ENCODE data around the gene TACR2. TPM values are rescaled to one million over a fixed set of nuclear protein-coding genes. Genes with fewer than 3 reads are reported as not detected.

TACR2 gene
- total RNA-seq, 5 donors from 2014 or later (not counting 1 experiment from before 2014, with no cell fraction given) = not detected

DNA sequence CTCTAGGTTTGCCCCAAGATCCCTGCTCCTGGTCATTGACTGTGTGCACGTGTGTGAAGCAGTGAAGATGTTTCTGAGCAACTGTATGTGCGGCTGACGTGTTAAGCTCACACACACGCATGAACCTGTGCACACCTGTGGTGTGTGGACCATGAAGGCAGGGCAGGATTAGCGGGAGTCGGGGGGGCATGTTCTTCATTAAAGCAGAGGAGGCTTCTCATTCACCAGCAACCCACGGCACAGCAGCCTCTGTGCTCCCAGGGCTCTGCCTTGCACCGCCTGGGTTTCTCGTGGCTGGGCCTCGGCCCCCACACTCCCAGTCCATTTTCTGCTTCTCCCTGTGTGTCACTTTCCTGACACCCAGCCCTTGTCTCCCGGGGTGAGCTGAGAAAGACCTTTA lies 824 bp upstream of the TACR2 start:
- Histone ChIP-seq H3K4me3 (ENCODE audit: control insufficient read depth in 1 of 2, extremely low read depth in 1 of 2, low read length in 1 of 2) (no peak overlapping the region), H3K9me3 (no peaks in the 10 kb centered on the region), H3K36me3 (ENCODE audit: control insufficient read depth in 2 of 2, extremely low read depth in 1 of 2, insufficient read depth in 1 of 2, low read length in 1 of 2) (no peaks in the 10 kb centered on the region), H3K27me3 (replicated peaks in 1 of 2; ENCODE audit: control insufficient read depth in 2 of 2, extremely low read depth in 1 of 2, insufficient read depth in 2 of 2, low read length in 1 of 2) (peaks cover 0 to 28% of the 10 kb centered on the region in 2 experiments), H3K4me1 (ENCODE audit: control insufficient read depth in 1 of 2, extremely low read depth in 1 of 2, insufficient read depth in 2 of 2, low read length in 2 of 2) (peaks cover 0 to 16% of the 10 kb centered on the region in 2 experiments), H3K27ac (ENCODE audit: low read length) (no peak overlapping the region)
- Mint-ChIP-seq H3K27ac (no peak overlapping the region), H3K27me3 (no peaks in the 10 kb centered on the region), H3K4me3 (no peak overlapping the region), H3K36me3 (no peaks in the 10 kb centered on the region), H3K9me3 (no peaks in the 10 kb centered on the region), H3K4me1 (peaks cover 10 to 14% (median 11%) of the 10 kb centered on the region in 3 donors)
- ATAC-seq (replicated peaks in 1 of 4) = no peak
- WGBS (ENCODE audit: insufficient coverage) = 81% methylated on average over 8 of the region's 11 CpGs
- DNase-seq = no peak
- ChIA-PET CTCF (interaction anchor here (0.6 to 0.7 kb wide), 3 partner anchors 13 to 626 kb away, joined by 4 to 9 read pairs (median 4); no protein-coding TSS in a partner anchor), POLR2A (no interaction called here)

GRCh38 chr10:69415951-69416350 lies 767 bp downstream of the TACR2 start:
- no peaks in the 10 kb centered on the region for H3K27me3 Mint-ChIP-seq

DNA sequence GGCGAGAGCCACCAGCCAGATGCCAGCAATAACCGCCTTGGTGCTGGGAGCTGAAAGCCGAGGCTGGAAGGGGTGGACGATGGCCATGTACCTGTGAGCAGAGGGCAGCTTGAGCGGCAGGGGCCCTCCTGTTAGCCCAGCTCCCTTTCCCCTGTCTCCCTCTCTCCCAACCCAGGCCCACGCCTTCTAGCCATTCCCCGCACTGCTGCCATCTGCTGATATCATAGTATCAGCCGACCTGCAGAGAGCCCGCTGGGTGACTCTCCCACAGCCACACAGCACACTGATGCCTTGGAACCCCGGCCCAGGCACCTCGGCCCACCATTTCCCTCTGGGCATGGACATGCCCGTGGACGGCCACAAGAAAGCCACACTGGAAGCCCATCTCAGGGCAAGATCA lies 1.7 kb downstream of the TACR2 start:
- DNase-seq (no peak), ATAC-seq (replicated peaks in 1 of 4) (no peak)
- no peak overlapping the region for H3K27ac ChIP-seq (ENCODE audit: low read length)
- H3K4me1 ChIP-seq (ENCODE audit: control insufficient read depth in 1 of 2, extremely low read depth in 1 of 2, insufficient read depth in 2 of 2, low read length in 2 of 2) = peaks cover 0 to 6% of the 10 kb centered on the region in 2 experiments
- H3K27me3 ChIP-seq (replicated peaks in 1 of 2; ENCODE audit: control insufficient read depth in 2 of 2, extremely low read depth in 1 of 2, insufficient read depth in 2 of 2, low read length in 1 of 2) = peaks cover 0 to 25% of the 10 kb centered on the region in 2 experiments
- POLR2A ChIA-PET = no interaction called here
- WGBS (ENCODE audit: insufficient coverage) = 90% methylated on average over 13 of the region's 13 CpGs
- Mint-ChIP-seq H3K9me3 (no peaks in the 10 kb centered on the region), H3K4me1 (peaks cover 0 to 4% (median 3%) of the 10 kb centered on the region in 3 donors), H3K4me3 (no peak overlapping the region), H3K27ac (no peak overlapping the region), H3K36me3 (no peaks in the 10 kb centered on the region), H3K27me3 (no peaks in the 10 kb centered on the region)
- CTCF ChIA-PET = no interaction called here
- H3K4me3 ChIP-seq (ENCODE audit: control insufficient read depth in 1 of 2, extremely low read depth in 1 of 2, low read length in 1 of 2) = no peak overlapping the region
- no peaks in the 10 kb centered on the region for H3K36me3 ChIP-seq (ENCODE audit: control insufficient read depth in 2 of 2, extremely low read depth in 1 of 2, insufficient read depth in 1 of 2, low read length in 1 of 2)
- no peaks in the 10 kb centered on the region for H3K9me3 ChIP-seq

More at GRCh38 chr10:69415951-69416350, 767 bp downstream of the TACR2 start:
- H3K36me3 Mint-ChIP-seq = no peaks in the 10 kb centered on the region
- Histone ChIP-seq H3K9me3 (no peaks in the 10 kb centered on the region), H3K4me3 (ENCODE audit: control insufficient read depth in 1 of 2, extremely low read depth in 1 of 2, low read length in 1 of 2) (no peak overlapping the region), H3K27ac (ENCODE audit: low read length) (no peak overlapping the region), H3K36me3 (ENCODE audit: control insufficient read depth in 2 of 2, extremely low read depth in 1 of 2, insufficient read depth in 1 of 2, low read length in 1 of 2) (no peaks in the 10 kb centered on the region), H3K4me1 (ENCODE audit: control insufficient read depth in 1 of 2, extremely low read depth in 1 of 2, insufficient read depth in 2 of 2, low read length in 2 of 2) (peaks cover 0 to 6% of the 10 kb centered on the region in 2 experiments), H3K27me3 (replicated peaks in 1 of 2; ENCODE audit: control insufficient read depth in 2 of 2, extremely low read depth in 1 of 2, insufficient read depth in 2 of 2, low read length in 1 of 2) (peaks cover 0 to 25% of the 10 kb centered on the region in 2 experiments)
- DNase-seq = no peak
- no peaks in the 10 kb centered on the region for H3K9me3 Mint-ChIP-seq
- ATAC-seq (replicated peaks in 1 of 4) = no peak
- ChIA-PET CTCF (no interaction called here), POLR2A (no interaction called here)
- no peak overlapping the region for H3K27ac Mint-ChIP-seq
- no peak overlapping the region for H3K4me3 Mint-ChIP-seq
- peaks cover 0 to 4% (median 3%) of the 10 kb centered on the region in 3 donors for H3K4me1 Mint-ChIP-seq
- WGBS (ENCODE audit: insufficient coverage) = 96% methylated on average over 10 of the region's 10 CpGs

GRCh38 chr10:69414036-69415018 lies 2.4 kb downstream of the TACR2 start:
- Mint-ChIP-seq H3K27ac (no peak overlapping the region), H3K27me3 (no peaks in the 10 kb centered on the region), H3K36me3 (no peaks in the 10 kb centered on the region), H3K9me3 (no peaks in the 10 kb centered on the region), H3K4me1 (peaks cover 0 to 8% (median 7%) of the 10 kb centered on the region in 3 donors), H3K4me3 (no peak overlapping the region)
- Histone ChIP-seq H3K9me3 (no peaks in the 10 kb centered on the region), H3K4me3 (ENCODE audit: control insufficient read depth in 1 of 2, extremely low read depth in 1 of 2, low read length in 1 of 2) (no peak overlapping the region), H3K27ac (ENCODE audit: low read length) (no peak overlapping the region), H3K27me3 (replicated peaks in 1 of 2; ENCODE audit: control insufficient read depth in 2 of 2, extremely low read depth in 1 of 2, insufficient read depth in 2 of 2, low read length in 1 of 2) (peaks cover 0 to 22% of the 10 kb centered on the region in 2 experiments), H3K4me1 (ENCODE audit: control insufficient read depth in 1 of 2, extremely low read depth in 1 of 2, insufficient read depth in 2 of 2, low read length in 2 of 2) (peaks cover 0 to 7% of the 10 kb centered on the region in 2 experiments), H3K36me3 (ENCODE audit: control insufficient read depth in 2 of 2, extremely low read depth in 1 of 2, insufficient read depth in 1 of 2, low read length in 1 of 2) (no peaks in the 10 kb centered on the region)
- CTCF ChIA-PET = interaction anchor here in 1 of 2 donors (0.6 kb wide), 1 partner anchor 93 kb away, joined by 3 read pairs; no protein-coding TSS in a partner anchor
- POLR2A ChIA-PET = no interaction called here
- no peak for DNase-seq
- 87% methylated on average over 13 of the region's 20 CpGs for WGBS (ENCODE audit: insufficient coverage)
- no peak for ATAC-seq (replicated peaks in 1 of 4)

DNA sequence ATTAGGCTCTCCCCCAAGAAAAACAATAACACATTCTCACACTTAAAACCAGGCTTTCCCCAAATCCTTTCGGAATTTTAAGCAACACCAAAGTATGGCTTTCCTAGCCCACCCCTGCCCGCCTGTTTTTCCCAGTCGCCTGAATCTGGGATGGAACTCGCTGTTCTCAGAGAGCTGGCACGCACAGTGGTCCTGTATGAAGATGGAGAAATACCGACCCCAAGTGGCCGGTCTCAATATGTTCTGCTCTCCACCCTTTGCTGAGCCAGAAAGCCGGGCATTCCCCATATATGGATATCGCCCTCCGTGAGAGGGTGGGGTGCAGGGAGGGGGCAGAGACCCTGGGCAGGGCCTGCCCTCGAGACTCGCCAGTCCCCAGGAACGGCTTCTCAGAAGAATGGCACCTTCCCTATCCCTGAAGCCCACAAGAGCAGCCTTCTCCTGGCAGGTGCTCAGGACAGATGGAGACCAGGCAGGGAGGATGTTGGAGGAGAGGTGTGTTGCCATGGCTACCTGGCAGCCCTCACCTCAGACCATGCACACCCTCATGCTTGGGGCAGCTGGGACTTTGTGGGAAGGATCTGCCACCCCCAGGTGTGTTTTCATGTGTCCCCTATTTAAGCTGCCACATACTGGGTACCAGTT lies 3.4 kb downstream of the TACR2 start:
- WGBS (ENCODE audit: insufficient coverage) = 21% methylated on average over 4 of the region's 13 CpGs
- ChIA-PET CTCF (interaction anchor here in 1 of 2 donors (0.6 kb wide), 1 partner anchor 11 kb away, joined by 3 read pairs; no protein-coding TSS in a partner anchor), POLR2A (no interaction called here)
- Histone ChIP-seq H3K4me1 (ENCODE audit: control insufficient read depth in 1 of 2, extremely low read depth in 1 of 2, insufficient read depth in 2 of 2, low read length in 2 of 2) (peaks cover 3 to 15% of the 10 kb centered on the region in 2 experiments), H3K4me3 (ENCODE audit: control insufficient read depth in 1 of 2, extremely low read depth in 1 of 2, low read length in 1 of 2) (no peak overlapping the region), H3K9me3 (no peaks in the 10 kb centered on the region), H3K27ac (ENCODE audit: low read length) (no peak overlapping the region), H3K27me3 (replicated peaks in 1 of 2; ENCODE audit: control insufficient read depth in 2 of 2, extremely low read depth in 1 of 2, insufficient read depth in 2 of 2, low read length in 1 of 2) (peaks cover 0 to 22% of the 10 kb centered on the region in 2 experiments), H3K36me3 (ENCODE audit: control insufficient read depth in 2 of 2, extremely low read depth in 1 of 2, insufficient read depth in 1 of 2, low read length in 1 of 2) (no peaks in the 10 kb centered on the region)
- DNase-seq (peak in 8 of 35 experiments; percentile 12 to 63 (median 20)), ATAC-seq (replicated peaks in 1 of 4) (no peak)
- Mint-ChIP-seq H3K27me3 (no peaks in the 10 kb centered on the region), H3K36me3 (no peaks in the 10 kb centered on the region), H3K4me3 (no peak overlapping the region), H3K9me3 (no peaks in the 10 kb centered on the region), H3K4me1 (peaks cover 8 to 15% (median 14%) of the 10 kb centered on the region in 3 donors), H3K27ac (no peak overlapping the region)

GRCh38 chr10:69412232-69412790 lies 4.4 kb downstream of the TACR2 start:
- Histone ChIP-seq H3K27me3 (replicated peaks in 1 of 2; ENCODE audit: control insufficient read depth in 2 of 2, extremely low read depth in 1 of 2, insufficient read depth in 2 of 2, low read length in 1 of 2) (peaks cover 0 to 17% of the 10 kb centered on the region in 2 experiments), H3K4me3 (ENCODE audit: control insufficient read depth in 1 of 2, extremely low read depth in 1 of 2, low read length in 1 of 2) (no peak overlapping the region), H3K4me1 (ENCODE audit: control insufficient read depth in 1 of 2, extremely low read depth in 1 of 2, insufficient read depth in 2 of 2, low read length in 2 of 2) (peaks cover 3 to 25% of the 10 kb centered on the region in 2 experiments), H3K9me3 (no peaks in the 10 kb centered on the region), H3K36me3 (ENCODE audit: control insufficient read depth in 2 of 2, extremely low read depth in 1 of 2, insufficient read depth in 1 of 2, low read length in 1 of 2) (no peaks in the 10 kb centered on the region), H3K27ac (ENCODE audit: low read length) (no peak overlapping the region)
- WGBS (ENCODE audit: insufficient coverage) = 68% methylated on average over 3 of the region's 3 CpGs
- no peak overlapping the region for H3K4me3 Mint-ChIP-seq
- DNase-seq (no peak), ATAC-seq (replicated peaks in 1 of 4) (no peak)
- H3K4me1 Mint-ChIP-seq = peaks cover 18 to 22% (median 21%) of the 10 kb centered on the region in 3 donors
- ChIA-PET POLR2A (interaction anchor here in 1 of 2 donors (0.6 kb wide), 1 partner anchor 54 kb away, joined by 6 read pairs; no protein-coding TSS in a partner anchor), CTCF (no interaction called here)
- H3K9me3 Mint-ChIP-seq = no peaks in the 10 kb centered on the region
- no peaks in the 10 kb centered on the region for H3K27me3 Mint-ChIP-seq
- no peaks in the 10 kb centered on the region for H3K36me3 Mint-ChIP-seq
- no peak overlapping the region for H3K27ac Mint-ChIP-seq

All from T-cell (primary cell).